GM18951 (cell line): ENCODE results near the gene MPL.
"Not testable (repeated sequence)": the region's sequence is repeated elsewhere in the genome, so short reads cannot be mapped to it uniquely, and the experiment has no call there.

ENCODE experiments used
- POLR2A ChIP-seq: IDR thresholded peaks from 4 replicates; pipeline ENCODE4 v1.6.1; 2011; ENCODE audit warnings: mild to moderate bottlenecking; ENCODE audit not compliant: insufficient read length, insufficient read depth; ENCODE audit errors: extremely low read depth
- in situ Hi-C: fragments of 300-500 bp; cut with MboI; formaldehyde crosslinking; loops from one replicate; pipeline ENCODE4 v1.12.0; 2022; ENCODE audit warnings: low sequenced_read_pairs, mixed read lengths, inconsistent platforms; ENCODE audit not compliant: unreplicated experiment

Gene MPL

DNA sequence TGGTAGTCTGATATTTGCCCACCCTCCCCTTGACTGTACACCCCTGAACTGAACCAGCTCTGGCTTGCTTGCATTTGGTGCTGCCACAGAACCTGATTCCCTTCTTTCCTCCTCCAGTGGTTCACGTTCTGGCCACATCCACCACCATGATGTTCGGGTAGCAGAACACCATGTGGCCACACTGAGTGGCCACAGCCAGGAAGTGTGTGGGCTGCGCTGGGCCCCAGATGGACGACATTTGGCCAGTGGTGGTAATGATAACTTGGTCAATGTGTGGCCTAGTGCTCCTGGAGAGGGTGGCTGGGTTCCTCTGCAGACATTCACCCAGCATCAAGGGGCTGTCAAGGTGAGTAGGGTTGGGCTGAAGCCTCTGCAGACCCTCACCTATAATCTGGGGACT lies 23.0 kb downstream of the MPL start:
- peak; percentile 6 for TF ChIP-seq POLR2A
- in situ Hi-C loops = no loop called here

DNA sequence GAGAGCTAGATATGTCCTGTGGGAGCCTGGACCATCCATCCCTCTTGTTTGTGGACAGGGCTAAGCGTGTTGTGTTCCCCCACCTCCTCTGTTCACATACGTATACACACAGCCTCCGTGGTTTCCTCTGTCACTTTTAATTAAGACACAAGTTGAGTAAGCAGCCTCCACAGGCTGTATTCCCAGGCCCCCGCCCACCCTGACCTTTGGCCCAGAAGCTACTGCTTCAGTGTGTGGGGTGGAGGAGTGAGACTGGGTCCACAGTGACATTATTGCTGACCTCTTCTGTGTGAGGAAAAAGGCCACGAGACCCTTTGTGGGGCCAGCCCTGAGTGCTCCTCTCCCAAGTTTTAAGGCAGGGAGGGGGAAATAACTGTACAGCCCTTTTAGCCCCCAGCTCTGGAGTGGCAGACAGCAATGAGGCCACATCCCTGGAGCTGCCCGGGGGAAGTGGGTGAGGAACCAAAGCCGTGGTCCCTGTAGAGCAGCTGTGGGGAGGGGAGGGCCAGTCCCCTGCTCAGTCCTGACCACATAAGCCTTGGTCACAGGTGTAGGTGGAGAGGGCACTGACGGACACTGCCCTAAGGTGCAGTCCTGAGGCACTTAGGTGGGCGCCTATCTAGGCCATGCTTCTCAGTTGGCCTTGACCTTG lies 25.8 kb downstream of the MPL start:
- in situ Hi-C loops = no loop called here
- TF ChIP-seq POLR2A = peak; percentile 23

DNA sequence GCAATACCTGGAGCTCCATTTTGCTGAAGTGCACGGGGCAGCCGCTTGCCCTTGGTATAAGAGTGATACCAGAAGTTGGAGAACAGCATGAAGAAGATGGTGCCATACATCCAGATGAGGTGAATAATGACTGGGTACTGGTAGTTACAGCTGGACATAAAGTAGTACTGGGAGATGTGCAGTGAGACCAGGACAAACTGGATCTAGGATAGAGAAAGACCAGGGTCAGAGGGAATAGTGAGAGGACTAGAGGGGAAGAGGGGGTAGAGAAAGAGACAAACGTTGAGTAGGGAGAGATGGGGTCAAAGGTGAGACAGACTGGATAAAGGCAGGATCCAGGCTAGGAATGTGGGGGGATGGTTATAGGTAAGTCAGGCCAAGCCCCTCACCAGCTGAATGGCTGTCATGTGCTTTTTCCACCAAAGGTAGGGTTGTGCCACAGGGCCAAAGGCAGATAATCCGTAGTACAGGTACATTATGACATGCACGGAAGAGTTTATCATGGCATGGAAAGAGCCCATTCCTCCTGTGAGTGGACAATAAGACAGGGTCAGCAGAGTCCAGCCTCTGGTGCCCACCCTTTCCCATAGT lies 26.4 kb downstream of the MPL start:
- in situ Hi-C loops = no loop called here
- no peak for TF ChIP-seq POLR2A

DNA sequence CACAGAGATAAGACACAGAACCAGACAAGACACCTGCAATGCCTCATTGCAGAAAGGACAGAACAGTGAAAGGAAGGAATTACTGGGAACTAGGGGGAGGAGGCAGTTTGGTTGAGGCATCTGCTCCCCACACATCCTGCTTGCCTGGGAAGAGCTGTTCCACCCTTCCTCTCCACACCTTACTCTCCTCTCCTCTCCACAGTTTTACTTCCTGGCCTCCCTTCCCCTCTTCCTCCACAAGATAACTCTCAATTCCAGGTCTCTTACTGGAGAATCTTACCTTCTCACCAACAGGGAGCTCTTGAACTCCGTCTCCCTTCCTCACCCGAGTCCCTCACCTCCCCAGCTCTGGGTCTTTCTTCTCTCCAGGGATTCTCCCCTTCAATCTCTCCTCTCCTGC lies 28.1 kb downstream of the MPL start:
- in situ Hi-C loops = no loop called here

DNA sequence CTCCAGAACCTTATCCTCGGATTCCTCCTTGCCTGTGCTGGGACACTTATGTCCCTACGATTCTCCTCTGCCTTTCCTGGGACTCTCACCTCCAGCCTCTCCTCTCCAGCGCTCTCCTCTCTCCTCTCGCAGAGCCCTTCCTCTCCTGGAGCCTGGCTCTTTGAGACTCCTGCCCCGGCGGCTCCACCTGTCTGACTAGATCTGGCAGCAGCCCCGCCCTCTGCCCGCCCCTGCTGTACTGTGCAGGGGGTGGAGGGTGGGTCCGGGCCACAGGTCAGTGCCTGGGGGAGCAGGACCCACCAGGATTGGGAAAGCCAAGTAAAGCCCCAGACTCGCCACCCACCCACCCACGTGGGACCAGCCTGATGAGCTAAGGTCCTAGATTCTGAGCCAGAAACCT lies 28.6 kb downstream of the MPL start:
- in situ Hi-C loops = no loop called here
- no peak for TF ChIP-seq POLR2A

More for the DNA sequence above, 28.1 kb downstream of the MPL start:
- TF ChIP-seq POLR2A = no peak

DNA sequence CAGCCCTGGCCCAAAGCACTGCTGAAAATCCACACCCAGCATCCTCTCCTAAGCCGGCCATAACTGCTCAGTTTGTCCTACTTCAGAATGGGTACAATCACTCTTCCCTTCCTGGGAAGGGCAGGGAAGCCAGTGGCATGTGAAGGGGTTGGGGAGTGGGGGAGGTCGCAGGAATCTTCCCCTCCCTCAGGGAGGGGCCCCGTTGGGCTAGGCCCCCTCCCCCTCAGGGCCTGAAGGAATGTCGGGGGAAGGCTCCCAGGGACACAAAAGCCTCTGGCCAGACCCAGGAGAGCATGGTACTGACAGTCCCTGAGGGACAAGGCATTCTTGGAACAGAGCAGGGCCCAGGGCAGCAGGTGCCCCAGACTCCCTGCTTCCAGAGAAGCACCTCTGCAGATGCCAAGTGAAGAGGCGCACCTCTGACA lies 29.0 kb downstream of the MPL start:
- TF ChIP-seq POLR2A = no peak
- in situ Hi-C loops = no loop called here

DNA sequence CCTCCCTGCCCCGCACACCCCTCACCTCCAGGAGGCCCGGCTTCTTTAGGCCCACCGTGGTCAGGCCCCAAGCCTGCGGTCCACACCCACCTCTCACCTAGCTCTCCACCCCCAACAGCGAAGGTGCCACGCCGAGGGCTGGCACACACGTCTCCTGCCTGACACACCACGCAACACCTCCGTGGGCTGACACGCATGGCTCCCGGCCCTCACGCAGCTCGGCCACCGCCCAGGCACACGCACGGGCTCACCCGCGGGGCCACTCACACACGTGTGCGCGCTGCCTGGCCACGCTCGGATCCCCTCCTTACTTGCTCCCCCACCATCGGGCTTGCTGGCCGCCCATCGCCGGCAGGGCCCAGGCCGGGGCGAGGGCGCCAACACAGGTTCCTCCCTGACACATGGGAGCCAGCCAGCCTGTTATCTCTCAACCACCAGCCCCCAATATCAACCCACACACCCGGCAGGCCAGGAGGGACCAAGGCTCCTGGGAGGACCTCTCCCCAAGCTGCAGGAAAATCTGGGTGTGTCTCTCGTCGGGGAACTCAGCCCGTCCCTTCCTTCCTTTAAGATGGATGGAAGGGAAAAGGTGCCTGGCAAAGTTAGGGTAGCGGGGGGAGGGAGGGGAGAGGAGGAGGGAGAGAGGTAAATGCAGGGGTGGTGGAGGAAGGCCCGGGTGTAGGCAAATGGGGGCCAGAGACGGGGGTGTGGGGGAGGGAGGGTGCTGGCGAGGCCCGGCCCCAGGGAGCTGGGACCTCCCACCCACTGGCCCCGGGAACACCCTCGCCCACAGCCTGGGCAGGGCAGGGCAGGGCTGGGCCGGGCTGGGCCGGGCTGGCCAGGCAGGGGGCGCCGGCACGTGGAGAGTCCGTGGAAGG lies 29.6 kb downstream of the MPL start:
- in situ Hi-C loops = no loop called here
- TF ChIP-seq POLR2A = no peak

DNA sequence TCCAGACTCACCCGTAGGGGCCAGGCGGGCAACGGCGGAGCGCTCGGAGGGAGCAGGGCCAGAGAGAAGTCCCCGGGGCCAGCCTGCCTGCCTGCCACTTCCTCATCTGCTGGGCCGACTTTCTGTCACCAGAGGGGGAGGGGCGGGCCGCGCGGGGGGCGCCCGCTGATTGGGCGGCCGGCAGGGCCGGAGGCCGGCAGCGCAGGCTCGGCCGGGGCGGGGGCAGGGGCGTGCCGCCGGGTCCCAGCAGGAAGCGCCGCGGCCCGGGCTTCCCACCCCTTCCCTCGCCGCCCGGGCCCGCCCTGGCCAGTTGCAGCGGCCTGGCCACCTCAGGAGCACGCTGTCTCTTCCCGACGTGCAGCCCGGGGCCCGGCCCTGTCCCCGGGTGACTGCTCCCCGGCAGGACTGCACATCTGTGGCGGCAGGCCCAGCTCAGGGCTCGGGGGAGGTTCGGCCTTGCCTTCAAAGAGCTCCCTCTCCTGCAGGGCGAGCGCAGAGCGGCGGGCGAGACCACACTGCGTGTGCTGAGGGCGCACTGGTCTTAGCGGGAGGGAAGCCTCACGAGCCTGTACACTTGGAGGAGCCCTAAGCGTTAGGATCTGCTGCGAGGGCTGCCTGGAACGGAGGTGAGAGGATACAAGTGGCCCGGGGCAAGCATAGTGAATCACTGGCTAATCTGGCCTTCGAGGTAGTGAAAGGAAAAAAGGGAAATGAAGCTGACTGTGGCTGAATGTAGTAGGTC lies 30.5 kb downstream of the MPL start, which contains the start of gene ELOVL1:
ELOVL1 (minus strand) TSS at position 108 of the 742 bp plus-strand sequence. CDS start 2,402 bp downstream, outside the sequence.
- in situ Hi-C loops = no loop called here
- peak; percentile 96 for TF ChIP-seq POLR2A

DNA sequence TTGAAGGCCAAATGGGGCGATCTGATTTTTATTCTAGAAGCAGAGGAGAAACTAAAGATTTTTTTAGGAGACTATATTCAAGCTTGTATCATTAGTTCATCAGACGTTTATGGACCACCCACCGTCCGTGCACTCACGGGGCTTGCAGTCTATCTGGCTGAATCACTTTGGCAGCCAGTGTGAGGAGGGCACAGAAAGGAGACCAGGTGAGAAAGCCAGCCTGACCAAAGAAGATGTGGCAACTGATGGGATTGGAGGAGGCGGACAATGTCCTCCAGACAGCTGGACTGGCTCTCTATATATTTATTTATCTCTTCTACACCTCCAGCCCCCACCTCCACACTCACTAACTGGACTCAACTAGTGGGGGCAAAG lies 31.0 kb downstream of the MPL start:
- in situ Hi-C loops = no loop called here
- TF ChIP-seq POLR2A = no peak

DNA sequence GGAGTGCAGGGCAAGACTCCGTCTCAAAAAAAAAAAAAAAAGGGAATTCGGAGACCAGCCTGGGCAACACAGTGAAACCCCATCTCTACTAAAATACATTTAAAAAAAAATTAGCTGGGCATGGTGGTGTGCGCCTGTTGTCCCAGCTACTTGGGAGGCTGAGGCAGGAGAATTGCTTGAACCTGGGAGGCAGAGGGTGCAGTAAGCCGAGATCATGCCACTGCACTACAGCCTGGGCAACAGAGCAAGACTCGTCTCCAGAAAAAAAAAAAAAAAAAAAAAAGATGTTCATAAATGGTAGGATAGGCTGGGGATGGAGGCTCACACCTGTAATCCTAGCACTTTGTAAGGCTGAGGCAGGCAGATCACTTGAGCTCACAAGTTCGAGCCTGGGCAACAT lies 32.2 kb downstream of the MPL start:
- in situ Hi-C loops = not testable (repeated sequence)

DNA sequence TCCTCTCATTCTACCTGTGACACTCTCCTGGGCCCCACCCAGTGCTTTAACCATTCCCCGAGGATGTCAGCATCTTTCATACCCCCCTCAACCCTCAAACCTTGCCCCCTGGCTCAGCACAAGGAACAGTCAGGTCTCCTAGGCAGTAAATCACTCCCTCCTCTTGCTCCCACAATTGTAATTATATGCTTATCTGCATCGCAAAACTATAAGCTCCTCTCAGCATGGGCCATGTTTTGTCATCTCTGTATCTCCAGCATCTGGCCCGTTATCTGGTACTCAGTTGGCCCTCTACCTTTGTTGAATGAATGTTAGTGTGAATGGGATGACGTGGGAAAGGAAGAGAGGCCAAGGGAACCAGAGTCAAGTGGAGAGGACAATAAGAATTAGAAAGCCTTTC lies 32.9 kb downstream of the MPL start:
- in situ Hi-C loops = no loop called here
- TF ChIP-seq POLR2A = no peak

DNA sequence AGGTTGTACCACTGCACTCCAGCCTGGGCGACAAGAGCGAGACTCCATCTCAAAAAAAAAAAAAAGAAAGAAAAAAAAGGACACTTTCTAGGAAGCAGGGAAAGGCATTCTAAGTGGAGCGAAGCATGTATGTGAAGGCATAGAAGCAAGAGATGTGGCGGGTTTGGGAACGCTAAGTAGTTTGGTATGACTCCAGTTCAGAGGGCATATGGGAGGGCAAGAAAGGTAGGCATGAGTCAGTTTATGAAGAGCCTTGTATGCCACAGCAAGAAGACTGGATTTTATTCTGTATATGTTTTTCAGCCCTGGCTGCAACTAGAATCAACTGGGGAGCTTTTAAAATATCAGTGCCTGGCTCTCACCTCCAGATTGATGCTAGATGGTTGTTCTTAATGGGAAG lies 34.6 kb downstream of the MPL start:
- in situ Hi-C loops = no loop called here
- no peak for TF ChIP-seq POLR2A
